Retinal pigment epithelial cell (primary cell): ENCODE measurements around the gene TRRAP.

Experiments used
- DNase-seq: peaks from one replicate; pipeline ENCODE4 v3.0.0-alpha.2; 2010; ENCODE audit warnings: low read depth
- H3K4me3 ChIP-seq: 2 replicates; pipeline ENCODE4 v1.5.1; 2011; ENCODE audit warnings: mild to moderate bottlenecking, low read length, control low read depth, moderate library complexity
- TF ChIP-seq, protein P1 (sequence below): conservative IDR thresholded peaks from 2 replicates; pipeline ENCODE4 v1.5.1; 2011; ENCODE audit warnings: low read depth, low read length, control low read depth, inconsistent platforms

Gene TRRAP

DNA sequence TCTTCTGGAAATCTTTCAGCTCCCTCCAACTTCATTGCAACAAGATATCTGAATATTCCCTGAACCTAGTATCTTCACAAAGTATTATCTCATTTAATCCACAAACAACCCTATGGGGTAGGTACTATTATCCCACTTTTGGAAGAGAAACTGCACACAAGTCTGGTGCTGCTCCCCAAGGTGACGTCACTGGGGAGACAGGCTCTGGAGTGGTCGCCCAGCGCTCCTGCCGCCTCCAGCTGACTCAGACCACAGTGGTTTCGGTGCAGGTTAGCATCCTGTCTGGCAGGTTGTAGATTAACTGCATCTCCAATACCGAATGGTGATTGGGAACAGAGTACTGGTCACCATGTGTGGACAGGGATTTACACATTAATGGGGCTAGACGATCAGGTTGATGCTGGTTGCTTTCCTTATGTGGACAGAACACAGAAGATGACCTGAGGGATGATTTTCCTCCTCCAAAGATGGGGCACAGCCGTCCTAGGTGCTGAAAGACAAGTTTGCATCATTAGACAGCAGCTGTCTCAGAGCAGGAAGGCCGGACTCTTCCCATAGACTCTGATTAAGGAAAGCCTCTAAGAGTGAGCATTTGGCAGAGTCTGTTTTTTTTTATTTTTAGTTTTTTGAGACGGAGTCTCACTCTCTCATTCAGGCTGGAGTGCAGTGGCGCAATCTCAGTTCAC, 128.6 kb downstream of the TRRAP start:
- TF ChIP-seq, protein P1, sequence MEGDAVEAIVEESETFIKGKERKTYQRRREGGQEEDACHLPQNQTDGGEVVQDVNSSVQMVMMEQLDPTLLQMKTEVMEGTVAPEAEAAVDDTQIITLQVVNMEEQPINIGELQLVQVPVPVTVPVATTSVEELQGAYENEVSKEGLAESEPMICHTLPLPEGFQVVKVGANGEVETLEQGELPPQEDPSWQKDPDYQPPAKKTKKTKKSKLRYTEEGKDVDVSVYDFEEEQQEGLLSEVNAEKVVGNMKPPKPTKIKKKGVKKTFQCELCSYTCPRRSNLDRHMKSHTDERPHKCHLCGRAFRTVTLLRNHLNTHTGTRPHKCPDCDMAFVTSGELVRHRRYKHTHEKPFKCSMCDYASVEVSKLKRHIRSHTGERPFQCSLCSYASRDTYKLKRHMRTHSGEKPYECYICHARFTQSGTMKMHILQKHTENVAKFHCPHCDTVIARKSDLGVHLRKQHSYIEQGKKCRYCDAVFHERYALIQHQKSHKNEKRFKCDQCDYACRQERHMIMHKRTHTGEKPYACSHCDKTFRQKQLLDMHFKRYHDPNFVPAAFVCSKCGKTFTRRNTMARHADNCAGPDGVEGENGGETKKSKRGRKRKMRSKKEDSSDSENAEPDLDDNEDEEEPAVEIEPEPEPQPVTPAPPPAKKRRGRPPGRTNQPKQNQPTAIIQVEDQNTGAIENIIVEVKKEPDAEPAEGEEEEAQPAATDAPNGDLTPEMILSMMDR: no peak
- DNase-seq: no peak
- H3K4me3 ChIP-seq: no peak overlapping the region

GRCh38 chr7:99008181-99008631, 129.9 kb downstream of the TRRAP start:
- no peak for DNase-seq
- H3K4me3 ChIP-seq: no peak overlapping the region
- TF ChIP-seq, protein P1: no peak

GRCh38 chr7:99008921-99009530, 130.7 kb downstream of the TRRAP start:
- TF ChIP-seq, protein P1: no peak
- H3K4me3 ChIP-seq: no peak overlapping the region
- no peak for DNase-seq

DNA sequence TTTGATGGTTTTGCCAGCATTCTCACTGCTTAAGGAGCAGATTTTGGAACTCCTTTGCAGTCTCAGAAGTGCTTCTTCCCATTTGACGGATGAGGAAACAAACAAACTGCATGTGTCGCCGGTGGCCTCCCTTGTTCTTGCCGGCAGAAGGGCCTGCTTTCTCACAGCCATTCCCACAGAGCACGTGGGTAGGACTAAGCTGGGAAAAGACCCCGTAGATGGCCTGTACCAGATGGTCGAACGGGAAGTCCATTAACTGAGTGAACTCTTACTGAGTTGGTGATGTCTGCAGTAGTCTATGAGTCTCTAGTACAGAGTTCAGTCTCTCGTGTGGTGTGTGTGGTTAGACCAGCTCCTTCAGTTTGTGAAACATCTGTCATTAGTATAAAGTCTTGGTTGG, 131.9 kb downstream of the TRRAP start:
- DNase-seq: no peak
- H3K4me3 ChIP-seq: no peak overlapping the region
- TF ChIP-seq, protein P1: no peak

- TF ChIP-seq, protein P1: no peak
- DNase-seq: no peak
- H3K4me3 ChIP-seq: no peak overlapping the region
Observed at GRCh38 chr7:99011341-99011705, 133.0 kb downstream of the TRRAP start.

DNA sequence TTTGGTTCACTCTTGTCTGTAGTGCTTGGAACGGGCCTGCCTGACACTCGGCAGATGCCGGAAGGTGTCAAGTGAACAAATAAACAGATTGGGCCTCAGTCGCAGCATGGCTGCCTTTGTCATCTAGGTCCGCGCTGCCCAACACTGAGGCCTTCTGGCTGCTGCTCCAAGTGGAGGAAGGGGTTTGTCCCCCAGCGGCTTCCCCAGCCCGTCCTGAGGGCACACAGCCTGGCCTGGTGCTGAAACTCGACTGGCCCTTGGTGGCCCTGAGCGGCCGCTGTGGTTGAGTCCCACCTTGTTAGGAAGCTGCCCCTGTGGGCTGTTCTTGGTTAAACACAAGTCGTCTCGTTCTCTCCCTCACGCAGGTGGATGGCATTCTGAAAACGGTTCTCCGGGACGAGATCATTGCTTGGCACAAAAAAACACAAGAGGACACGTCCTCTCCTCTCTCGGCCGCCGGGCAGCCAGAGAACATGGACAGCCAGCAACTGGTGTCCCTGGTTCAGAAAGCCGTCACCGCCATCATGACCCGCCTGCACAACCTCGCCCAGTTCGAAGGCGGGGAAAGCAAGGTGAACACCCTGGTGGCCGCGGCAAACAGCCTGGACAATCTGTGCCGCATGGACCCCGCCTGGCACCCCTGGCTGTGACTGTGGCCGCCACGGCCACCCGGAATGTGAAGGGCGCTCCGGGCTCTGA, 133.5 kb downstream of the TRRAP start:
- no peak for DNase-seq
- TF ChIP-seq, protein P1: no peak
- H3K4me3 ChIP-seq: no peak overlapping the region

- TF ChIP-seq, protein P1: no peak
- no peak overlapping the region for H3K4me3 ChIP-seq
- DNase-seq: no peak
Observed at GRCh38 chr7:99012722-99013121, 134.4 kb downstream of the TRRAP start.
